ENCODE data around the gene FOXJ1. TPM values are rescaled to one million over a fixed set of nuclear protein-coding genes. Genes with fewer than 3 reads are reported as not detected.
A peak's percentile ranks its signal among the peaks of the same experiment; 100 is the strongest.

Gene FOXJ1
- total RNA-seq, 4 donors from 2014 or later, result 1.1 to 6.5 (median 5.7) TPM

DNA sequence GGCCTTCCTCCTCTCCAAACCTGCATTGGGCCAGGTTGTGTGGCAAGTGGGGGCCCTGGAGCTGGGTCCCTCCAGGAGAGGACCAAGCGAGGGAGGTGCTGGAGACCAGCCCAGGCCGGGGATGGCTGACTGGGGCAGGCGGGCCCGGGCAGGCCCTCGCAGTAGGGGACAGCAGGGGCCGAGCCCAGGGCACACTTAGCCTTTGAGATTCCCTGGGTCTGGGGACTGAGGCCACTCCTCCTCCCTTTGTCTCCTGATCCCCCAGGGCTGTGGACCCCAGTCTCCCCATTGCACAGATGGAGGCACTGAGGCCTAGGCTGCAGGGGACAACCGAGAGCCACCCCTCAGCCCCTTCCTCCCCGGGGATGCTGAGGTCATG lies 5.2 kb downstream of the FOXJ1 start:
- no peak overlapping the region for H3K4me3 ChIP-seq (replicated peaks in 1 of 3)
- H3K4me1 ChIP-seq, result peaks cover 31 to 45% of the 10 kb centered on the region in 2 donors
- intact Hi-C loops (cut with DNase I), result no loop called here
- 54 to 85% methylated on average over 2 to 8 of the region's 8 CpGs for WGBS, 2 donors
- H3K27ac ChIP-seq, result no peak overlapping the region
- H3K27me3 ChIP-seq, result no peaks in the 10 kb centered on the region
- DNase-seq, result no peak
- no peaks in the 10 kb centered on the region for H3K36me3 ChIP-seq
- no peaks in the 10 kb centered on the region for H3K9me3 ChIP-seq
- TF ChIP-seq POLR2A (IDR thresholded peaks at IDR 0.05), result no peak
- TF ChIP-seq, protein P1, sequence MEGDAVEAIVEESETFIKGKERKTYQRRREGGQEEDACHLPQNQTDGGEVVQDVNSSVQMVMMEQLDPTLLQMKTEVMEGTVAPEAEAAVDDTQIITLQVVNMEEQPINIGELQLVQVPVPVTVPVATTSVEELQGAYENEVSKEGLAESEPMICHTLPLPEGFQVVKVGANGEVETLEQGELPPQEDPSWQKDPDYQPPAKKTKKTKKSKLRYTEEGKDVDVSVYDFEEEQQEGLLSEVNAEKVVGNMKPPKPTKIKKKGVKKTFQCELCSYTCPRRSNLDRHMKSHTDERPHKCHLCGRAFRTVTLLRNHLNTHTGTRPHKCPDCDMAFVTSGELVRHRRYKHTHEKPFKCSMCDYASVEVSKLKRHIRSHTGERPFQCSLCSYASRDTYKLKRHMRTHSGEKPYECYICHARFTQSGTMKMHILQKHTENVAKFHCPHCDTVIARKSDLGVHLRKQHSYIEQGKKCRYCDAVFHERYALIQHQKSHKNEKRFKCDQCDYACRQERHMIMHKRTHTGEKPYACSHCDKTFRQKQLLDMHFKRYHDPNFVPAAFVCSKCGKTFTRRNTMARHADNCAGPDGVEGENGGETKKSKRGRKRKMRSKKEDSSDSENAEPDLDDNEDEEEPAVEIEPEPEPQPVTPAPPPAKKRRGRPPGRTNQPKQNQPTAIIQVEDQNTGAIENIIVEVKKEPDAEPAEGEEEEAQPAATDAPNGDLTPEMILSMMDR (IDR thresholded peaks at IDR 0.05), result no peak

DNA sequence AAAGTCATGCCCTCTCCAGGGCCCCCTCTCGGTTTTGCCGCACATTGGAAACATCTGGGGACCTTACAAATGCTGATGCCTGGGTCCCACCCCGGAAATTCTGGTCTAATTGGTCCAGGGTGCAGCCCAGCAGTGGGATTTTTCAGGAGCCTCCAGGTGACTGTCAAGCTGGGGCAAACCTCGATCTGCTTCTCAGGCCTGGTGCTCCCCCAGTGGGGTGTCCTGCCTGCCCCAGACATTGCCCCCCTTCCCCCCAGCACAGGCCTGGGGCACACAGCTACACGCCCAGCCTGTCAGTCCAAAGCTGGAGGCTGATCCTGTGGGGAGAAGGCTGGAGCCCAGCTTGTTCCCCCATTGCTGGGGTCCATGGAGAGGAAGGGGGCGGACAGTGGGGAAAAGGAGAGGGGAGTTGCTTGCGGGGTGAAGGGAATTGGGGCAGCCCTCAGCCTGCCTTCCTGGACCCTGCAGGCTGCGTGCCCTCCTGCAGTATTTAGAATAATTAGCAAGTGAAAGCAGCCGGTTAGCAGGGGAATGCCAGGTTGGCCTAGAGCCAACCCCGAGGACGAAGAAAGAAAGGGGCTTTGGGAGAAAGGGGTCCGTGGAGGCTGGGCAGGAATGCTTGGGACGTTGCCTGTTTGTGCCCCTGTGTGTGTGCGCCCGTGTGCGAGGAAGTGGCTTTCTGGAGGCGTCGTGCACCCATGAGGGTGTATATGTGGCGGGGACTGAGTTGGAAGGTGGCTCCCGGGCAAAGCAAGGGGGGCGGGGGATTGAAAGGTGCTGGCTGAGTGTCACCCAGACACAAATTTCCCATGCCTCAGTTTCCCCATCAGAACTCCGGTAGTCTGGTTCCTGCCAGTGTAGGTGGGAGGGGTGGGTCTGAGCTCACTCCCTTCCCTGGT lies 5.9 kb downstream of the FOXJ1 start:
- H3K27me3 ChIP-seq, result no peaks in the 10 kb centered on the region
- no peaks in the 10 kb centered on the region for H3K9me3 ChIP-seq
- TF ChIP-seq POLR2A (IDR thresholded peaks at IDR 0.05), result no peak
- TF ChIP-seq, protein P1 (IDR thresholded peaks at IDR 0.05), result no peak
- H3K4me3 ChIP-seq (replicated peaks in 1 of 3), result no peak overlapping the region
- no peaks in the 10 kb centered on the region for H3K36me3 ChIP-seq
- WGBS, 2 donors, result 63 to 66% methylated on average over 21 of the region's 22 CpGs
- intact Hi-C loops (cut with DNase I), result no loop called here
- peaks cover 27 to 39% of the 10 kb centered on the region in 2 donors for H3K4me1 ChIP-seq
- DNase-seq, result no peak
- H3K27ac ChIP-seq, result no peak overlapping the region

DNA sequence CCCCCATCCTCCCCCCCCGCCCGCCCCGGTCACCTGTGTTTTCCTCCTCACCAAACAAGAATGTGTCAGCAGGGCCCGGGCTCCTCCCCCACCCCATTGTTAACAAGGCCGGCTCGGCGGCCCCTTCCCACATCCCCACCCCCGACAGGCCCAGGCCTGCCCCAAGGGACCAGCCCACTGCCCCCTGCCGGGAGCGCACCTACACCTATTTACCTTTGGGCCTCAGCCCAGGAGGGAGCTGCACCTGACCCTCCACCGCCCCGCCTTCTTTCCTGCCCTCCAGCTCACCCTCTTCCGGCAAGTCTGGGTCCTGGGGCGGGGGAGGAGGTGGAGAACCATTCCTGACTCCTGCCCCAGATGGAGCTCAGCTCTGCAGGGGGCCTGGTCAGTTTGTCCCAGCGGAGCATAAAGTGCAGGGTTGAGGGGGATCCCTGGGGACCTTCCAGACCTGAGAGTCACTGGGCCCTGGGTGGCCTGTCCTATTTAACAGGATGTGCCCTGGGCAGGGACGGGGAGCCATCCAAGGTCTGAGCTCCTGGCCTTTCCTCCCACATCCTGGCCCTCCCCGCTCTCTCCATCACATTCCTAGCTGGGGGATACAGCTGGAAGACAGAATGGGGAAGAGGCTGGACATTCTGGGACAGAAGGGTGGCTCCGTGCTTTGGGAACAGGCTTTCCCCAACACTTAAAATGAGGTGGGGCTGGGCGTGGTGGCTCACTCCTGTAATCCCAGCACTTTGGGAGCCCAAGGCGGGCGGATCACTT lies 8.3 kb downstream of the FOXJ1 start:
- Histone ChIP-seq H3K9me3 (no peaks in the 10 kb centered on the region), H3K27me3 (no peaks in the 10 kb centered on the region), H3K4me3 (replicated peaks in 1 of 3) (no peak overlapping the region), H3K4me1 (peaks cover 8 to 16% of the 10 kb centered on the region in 2 donors), H3K27ac (peak overlapping the region in 1 of 3 donors; percentile 22), H3K36me3 (no peaks in the 10 kb centered on the region)
- peak; percentile 82 to 90 for DNase-seq
- WGBS, 2 donors, result 35 to 37% methylated on average over 14 to 18 of the region's 21 CpGs
- TF ChIP-seq POLR2A (IDR thresholded peaks at IDR 0.05), result no peak
- TF ChIP-seq, protein P1 (IDR thresholded peaks at IDR 0.05), result peak in 2 of 6 experiments; percentile 13 to 41
- intact Hi-C loops (cut with DNase I), result no loop called here

DNA sequence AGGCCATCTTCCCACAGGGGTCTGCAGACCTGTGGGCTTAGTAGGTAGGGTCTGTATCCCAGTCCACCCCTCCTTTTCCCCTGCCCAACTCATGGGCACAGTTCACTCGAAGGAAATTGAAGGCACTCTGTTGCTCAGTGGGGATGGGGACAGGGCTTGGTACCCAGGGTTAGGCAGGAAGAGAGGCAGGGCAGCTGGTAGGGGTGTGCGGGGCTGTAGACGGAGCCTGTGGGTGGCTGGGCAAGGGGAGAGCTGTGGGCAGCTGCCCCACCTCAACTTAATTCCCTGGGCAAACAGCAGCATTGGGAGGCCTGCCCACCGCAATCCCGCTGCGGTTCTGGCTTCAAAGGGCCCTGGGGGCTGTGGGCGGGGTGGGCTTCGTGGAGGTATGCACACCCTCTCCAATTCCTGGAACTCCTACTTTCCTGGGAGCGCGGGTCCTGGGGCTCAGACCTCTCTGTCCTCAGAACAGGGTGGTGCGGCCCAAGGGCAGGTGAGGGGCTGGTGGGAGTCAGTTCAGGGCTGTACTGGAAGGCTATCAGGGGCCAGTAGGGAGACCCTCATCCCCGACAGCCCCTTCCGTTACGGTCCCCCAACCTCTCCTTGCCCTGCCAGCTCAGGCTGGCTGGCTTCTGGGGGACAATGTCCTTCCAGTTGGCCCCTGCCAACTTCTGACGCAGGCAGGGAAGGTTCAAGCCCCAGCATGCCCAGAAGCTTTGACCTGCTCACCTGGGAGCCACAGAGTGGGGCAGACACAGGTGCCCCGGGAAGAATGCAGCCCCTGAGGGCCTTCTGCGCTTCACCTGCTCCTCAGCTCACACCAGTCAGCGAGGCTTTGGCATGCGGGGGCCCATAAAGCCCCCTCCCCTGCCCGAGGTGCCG lies 9.1 kb downstream of the FOXJ1 start:
- Histone ChIP-seq H3K4me1 (peaks cover 7 to 12% of the 10 kb centered on the region in 2 donors), H3K27ac (no peak overlapping the region), H3K9me3 (no peaks in the 10 kb centered on the region), H3K27me3 (no peaks in the 10 kb centered on the region), H3K36me3 (no peaks in the 10 kb centered on the region), H3K4me3 (replicated peaks in 1 of 3) (no peak overlapping the region)
- no peak for DNase-seq
- 77% methylated on average over 12 to 14 of the region's 21 CpGs for WGBS, 2 donors
- TF ChIP-seq, protein P1 (IDR thresholded peaks at IDR 0.05), result no peak
- no peak for TF ChIP-seq POLR2A (IDR thresholded peaks at IDR 0.05)
- intact Hi-C loops (cut with DNase I), result no loop called here

Data from thyroid gland (tissue), 4 donors.